ENCODE results near the gene HOXA3.

DNA sequence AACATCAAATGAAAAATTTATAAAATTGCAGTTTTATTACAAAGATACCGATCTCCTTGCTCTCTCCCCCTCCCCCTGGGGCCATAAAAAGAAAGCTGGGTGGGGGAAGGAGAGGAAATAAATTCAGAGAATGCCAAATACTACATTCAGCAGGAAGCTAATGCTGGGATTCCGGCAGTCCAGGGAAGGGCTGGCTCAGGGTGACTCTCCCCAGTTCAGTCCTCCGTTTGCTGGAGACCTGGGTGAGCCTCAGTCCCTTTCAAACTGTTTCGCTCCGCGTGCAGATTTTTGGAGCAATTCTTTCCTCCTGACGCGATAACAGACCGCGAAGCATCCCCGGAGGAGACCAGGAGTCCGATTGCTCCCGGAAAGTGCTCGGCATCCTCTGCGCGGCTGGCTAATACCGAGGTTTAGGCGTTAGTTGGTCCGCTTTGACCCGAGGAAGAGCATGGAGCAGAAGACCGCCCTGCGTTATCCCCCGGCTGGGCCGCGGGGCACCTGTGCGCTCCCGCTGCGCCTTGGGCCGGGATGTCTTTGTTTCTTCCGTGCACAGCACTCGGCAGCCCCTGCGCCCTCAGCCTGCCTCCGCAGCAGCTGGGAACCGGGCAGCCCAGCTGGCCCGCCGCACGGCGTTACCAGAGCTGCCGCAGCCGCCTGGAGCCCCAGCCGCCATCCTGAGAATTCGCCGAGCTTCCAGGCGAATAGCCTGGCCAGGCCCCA lies 46.0 kb downstream of the HOXA3 start:
- TF ChIP-seq, protein P1, sequence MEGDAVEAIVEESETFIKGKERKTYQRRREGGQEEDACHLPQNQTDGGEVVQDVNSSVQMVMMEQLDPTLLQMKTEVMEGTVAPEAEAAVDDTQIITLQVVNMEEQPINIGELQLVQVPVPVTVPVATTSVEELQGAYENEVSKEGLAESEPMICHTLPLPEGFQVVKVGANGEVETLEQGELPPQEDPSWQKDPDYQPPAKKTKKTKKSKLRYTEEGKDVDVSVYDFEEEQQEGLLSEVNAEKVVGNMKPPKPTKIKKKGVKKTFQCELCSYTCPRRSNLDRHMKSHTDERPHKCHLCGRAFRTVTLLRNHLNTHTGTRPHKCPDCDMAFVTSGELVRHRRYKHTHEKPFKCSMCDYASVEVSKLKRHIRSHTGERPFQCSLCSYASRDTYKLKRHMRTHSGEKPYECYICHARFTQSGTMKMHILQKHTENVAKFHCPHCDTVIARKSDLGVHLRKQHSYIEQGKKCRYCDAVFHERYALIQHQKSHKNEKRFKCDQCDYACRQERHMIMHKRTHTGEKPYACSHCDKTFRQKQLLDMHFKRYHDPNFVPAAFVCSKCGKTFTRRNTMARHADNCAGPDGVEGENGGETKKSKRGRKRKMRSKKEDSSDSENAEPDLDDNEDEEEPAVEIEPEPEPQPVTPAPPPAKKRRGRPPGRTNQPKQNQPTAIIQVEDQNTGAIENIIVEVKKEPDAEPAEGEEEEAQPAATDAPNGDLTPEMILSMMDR (conservative IDR thresholded peaks at IDR 0.05; ENCODE audit: low read depth, low read length) = no peak
- no peak for TF ChIP-seq EZH2phosphoT487 (IDR thresholded peaks at IDR 0.05; ENCODE audit: borderline replicate concordance, low read length)
- TF ChIP-seq EZH2 (IDR thresholded peaks at IDR 0.05; ENCODE audit: low read length, unreplicated experiment) = no peak

Data from PC-3 (cell line).